ENCODE results near the gene BANF1. TPM values are rescaled to one million over a fixed set of nuclear protein-coding genes. Genes with fewer than 3 reads are reported as not detected.
"Not testable (repeated sequence)": the region's sequence is repeated elsewhere in the genome, so short reads cannot be mapped to it uniquely, and the experiment has no call there.

Gene BANF1
- total RNA-seq, 4 donors from 2014 or later = 27.9 to 79.7 (median 34.0) TPM

- WGBS, 2 donors (ENCODE audit: low coverage in 1 of 2) = 13 to 18% methylated on average over 3 to 43 of the region's 46 CpGs
- peaks cover 0 to 6% (median 6%) of the 10 kb centered on the region in 4 donors for H3K4me1 ChIP-seq
- H3K4me3 ChIP-seq = peak overlapping the region in 1 of 4 donors; percentile 19
- H3K27ac ChIP-seq = no peak overlapping the region
- H3K27me3 ChIP-seq = peaks cover 11% of the 10 kb centered on the region
- in situ Hi-C loops (cut with MboI; ENCODE audit: low pct_ligation_motif_present in 1 of 4, low pct_unique_long_range_greater_than_20kb in 1 of 4, low sequenced_read_pairs in 3 of 4) = no loop called here
- H3K9me3 ChIP-seq = no peaks in the 10 kb centered on the region
- no peaks in the 10 kb centered on the region for H3K36me3 ChIP-seq
- peak; percentile 80 for DNase-seq
- TF ChIP-seq POLR2AphosphoS5 (IDR thresholded peaks at IDR 0.05) (no peak), CTCF (IDR thresholded peaks at IDR 0.05) (peak; percentile 88 to 98 (median 97))
- intact Hi-C loops (cut with DNase I; ENCODE audit: low total_unique reads) = no loop called here
Observed at GRCh38 chr11:66022401-66023185, 20.3 kb downstream of the BANF1 start.

- H3K4me1 ChIP-seq; in situ Hi-C loops (cut with MboI; ENCODE audit: low pct_ligation_motif_present in 1 of 4, low pct_unique_long_range_greater_than_20kb in 1 of 4, low sequenced_read_pairs in 3 of 4); H3K36me3 ChIP-seq; H3K27ac ChIP-seq; H3K9me3 ChIP-seq; intact Hi-C loops (cut with DNase I; ENCODE audit: low total_unique reads); H3K4me3 ChIP-seq; DNase-seq: not testable (repeated sequence)
- 72% methylated on average over 5 of the region's 5 CpGs; no CpG with 5 or more reads in 1 of the 2 donors for WGBS, 2 donors (ENCODE audit: low coverage in 1 of 2)
- peaks cover 14% of the 10 kb centered on the region for H3K27me3 ChIP-seq
Observed at GRCh38 chr11:66023186-66023440, 20.8 kb downstream of the BANF1 start.

- Histone ChIP-seq H3K27ac (no peak within 1 kb of the TSS), H3K4me3 (no peak within 1 kb of the TSS), H3K27me3 (peaks cover 14% of the 10 kb centered on the region), H3K36me3 (no peaks in the 10 kb centered on the region), H3K9me3 (no peaks in the 10 kb centered on the region), H3K4me1 (peaks cover 0 to 6% (median 6%) of the 10 kb centered on the region in 4 donors)
- 87% methylated on average over 18 of the region's 18 CpGs; no CpG with 5 or more reads in 1 of the 2 donors for WGBS, 2 donors (ENCODE audit: low coverage in 1 of 2)
- intact Hi-C loops (cut with DNase I; ENCODE audit: low total_unique reads) = no loop called here
- TF ChIP-seq POLR2A (IDR thresholded peaks at IDR 0.05) (no peak), POLR2AphosphoS5 (IDR thresholded peaks at IDR 0.05) (no peak), CTCF (IDR thresholded peaks at IDR 0.05) (no peak), EP300 (IDR thresholded peaks at IDR 0.05; ENCODE audit: low read depth) (no peak)
- in situ Hi-C loops (cut with MboI; ENCODE audit: low pct_ligation_motif_present in 1 of 4, low pct_unique_long_range_greater_than_20kb in 1 of 4, low sequenced_read_pairs in 3 of 4) = no loop called here
- DNase-seq = no peak
Observed at GRCh38 chr11:66026017-66026529, 23.8 kb downstream of the BANF1 start, which contains the start of gene CATSPER1. Gene CATSPER1, minus strand, starts transcription at chr11:66026479. Its CDS starts 100 bp downstream, at chr11:66026379.

- no peaks in the 10 kb centered on the region for H3K36me3 ChIP-seq
- H3K27me3 ChIP-seq = peaks cover under 1% of the 10 kb centered on the region
- in situ Hi-C loops (cut with MboI; ENCODE audit: low pct_ligation_motif_present in 1 of 4, low pct_unique_long_range_greater_than_20kb in 1 of 4, low sequenced_read_pairs in 3 of 4) (no loop called here), intact Hi-C loops (cut with DNase I; ENCODE audit: low total_unique reads) (no loop called here)
- WGBS, 2 donors (ENCODE audit: low coverage in 1 of 2) = 78 to 93% methylated on average over 4 to 8 of the region's 8 CpGs
- H3K27ac ChIP-seq = no peak overlapping the region
- no peak for DNase-seq
- TF ChIP-seq CTCF (IDR thresholded peaks at IDR 0.05) (no peak), EP300 (IDR thresholded peaks at IDR 0.05; ENCODE audit: low read depth) (no peak), POLR2AphosphoS5 (IDR thresholded peaks at IDR 0.05) (no peak), POLR2A (IDR thresholded peaks at IDR 0.05) (no peak)
- H3K4me1 ChIP-seq = no peaks in the 10 kb centered on the region
- no peak overlapping the region for H3K4me3 ChIP-seq
- H3K9me3 ChIP-seq = no peaks in the 10 kb centered on the region
Observed at GRCh38 chr11:66032957-66033735, 30.8 kb downstream of the BANF1 start.
